Epidermal melanocyte (primary cell): ENCODE results near the gene SLC4A11.
"Not testable (repeated sequence)": the region's sequence is repeated elsewhere in the genome, so short reads cannot be mapped to it uniquely, and the experiment has no call there.

Experiments
- DNase-seq: peaks from one replicate; pipeline ENCODE4 v3.0.0; 2011; ENCODE audit warnings: low spot score; ENCODE audit not compliant: insufficient read length

The SLC4A11 gene

GRCh38 chr20:3203315-3204123 is 35.5 kb downstream of the SLC4A11 start:
- DNase-seq: no peak

GRCh38 chr20:3202965-3203314 is 36.0 kb downstream of the SLC4A11 start:
- no peak for DNase-seq

- no peak for DNase-seq
Observed at GRCh38 chr20:3199976-3200755, 38.8 kb downstream of the SLC4A11 start.

- no peak for DNase-seq
Observed at GRCh38 chr20:3199206-3199605, 39.8 kb downstream of the SLC4A11 start.

GRCh38 chr20:3195590-3196237 is 43.3 kb downstream of the SLC4A11 start:
- DNase-seq: no peak

GRCh38 chr20:3194617-3195280 is 44.2 kb downstream of the SLC4A11 start:
- no peak for DNase-seq

GRCh38 chr20:3193806-3194616 is 45.0 kb downstream of the SLC4A11 start:
- DNase-seq: no peak

GRCh38 chr20:3192226-3193015 is 46.6 kb downstream of the SLC4A11 start:
- no peak for DNase-seq

- no peak for DNase-seq
Observed at GRCh38 chr20:3190681-3191111, 48.3 kb downstream of the SLC4A11 start.

- no peak for DNase-seq
Observed at GRCh38 chr20:3189561-3190131, 49.3 kb downstream of the SLC4A11 start.

- DNase-seq: no peak
Observed at GRCh38 chr20:3188823-3189413, 50.1 kb downstream of the SLC4A11 start.

GRCh38 chr20:3187861-3188260 is 51.1 kb downstream of the SLC4A11 start:
- DNase-seq: not testable (repeated sequence)

GRCh38 chr20:3183896-3184612 is 54.9 kb downstream of the SLC4A11 start:
- peak; percentile 10 for DNase-seq

- DNase-seq: not testable (repeated sequence)
Observed at GRCh38 chr20:3182429-3182828, 56.6 kb downstream of the SLC4A11 start.

GRCh38 chr20:3181270-3181669 is 57.7 kb downstream of the SLC4A11 start:
- no peak for DNase-seq

GRCh38 chr20:3180319-3180718 is 58.7 kb downstream of the SLC4A11 start:
- DNase-seq: no peak

GRCh38 chr20:3177746-3178485 is 61.1 kb downstream of the SLC4A11 start:
- no peak for DNase-seq
